Measurements from ENCODE around the gene KCNS3. TPM values are rescaled to one million over a fixed set of nuclear protein-coding genes. Genes with fewer than 3 reads are reported as not detected.

Gene KCNS3
- total and polyA plus RNA-seq, 2 of the 13 experiments (the other 11 are each of a cell fraction or from before 2014, with no cell fraction given): not detected

- DNase-seq (ENCODE audit: low spot score) (no peak), FAIRE-seq (no peak), ATAC-seq (no peak)
- H3K36me3 ChIP-seq (replicated peaks in 1 of 2; ENCODE audit: control insufficient read depth in 1 of 2, insufficient read depth in 2 of 2, low read length in 2 of 2): no peaks in the 10 kb centered on the region
- H2AFZ ChIP-seq (ENCODE audit: low read length): no peak overlapping the region
- H3K9ac ChIP-seq (ENCODE audit: insufficient read depth, low read depth, low read length): no peak overlapping the region
- H3K27me3 ChIP-seq (ENCODE audit: control insufficient read depth in 1 of 2, insufficient read depth in 2 of 2, low read length in 2 of 2): 0 out of 5 replicates have a peak, but pooled peaks cover 0 to 1% of the 10 kb centered on the region in 2 experiments
- no peak overlapping the region for H3K27ac ChIP-seq (ENCODE audit: extremely low read length, insufficient read depth, low read length)
- ChIA-PET CTCF (ENCODE audit: low intra/inter-chr PET ratio, low total read pairs) (no interaction called here), POLR2A (no interaction called here)
- intact Hi-C loops (cut with micrococcal nuclease; ENCODE audit: unreplicated experiment) (no loop called here), in situ Hi-C loops (cut with HindIII; ENCODE audit: extremely low pct_ligation_motif_present, low pct_unique_long_range_greater_than_20kb) (no loop called here)
- H3K4me2 ChIP-seq (ENCODE audit: low read depth, low read length): no peak overlapping the region
- BruUV-seq (replicated peaks): no TSS peak
- no peak for TF ChIP-seq ZNF616 (CRISPR knock-in tag; IDR thresholded peaks at IDR 0.05; ENCODE audit: low read depth)
- TF ChIP-seq DR1 (CRISPR knock-in tag; IDR thresholded peaks at IDR 0.05): no peak
- TF ChIP-seq PREB (CRISPR knock-in tag; IDR thresholded peaks at IDR 0.05): no peak
- no peak for TF ChIP-seq ZNF337 (CRISPR knock-in tag; IDR thresholded peaks at IDR 0.05; ENCODE audit: borderline replicate concordance, low read depth)
- TF ChIP-seq EP300 (IDR thresholded peaks at IDR 0.05; ENCODE audit: low read depth in 2 of 2, low read length in 2 of 2): no peak
- TF ChIP-seq EP300 (CRISPR knock-in tag; IDR thresholded peaks at IDR 0.05; ENCODE audit: borderline replicate concordance): no peak
- TF ChIP-seq ZNF513 (CRISPR knock-in tag; conservative IDR thresholded peaks at IDR 0.05): no peak
- no peaks in the 10 kb centered on the region for H3K9me3 ChIP-seq (ENCODE audit: low read length)
- H3K4me3 ChIP-seq (replicated peaks in 1 of 3; ENCODE audit: insufficient read depth in 1 of 3, low read depth in 2 of 3, low read length in 3 of 3): no peak overlapping the region
- H3K4me1 ChIP-seq (ENCODE audit: insufficient read depth, low read length): no peaks in the 10 kb centered on the region
- 9% methylated on average over 3 of the region's 3 CpGs for WGBS (ENCODE audit: low lambda C conversion rate)
- no peaks in the 10 kb centered on the region for H3K79me2 ChIP-seq (ENCODE audit: insufficient read depth, low read length)
- H4K20me1 ChIP-seq (ENCODE audit: insufficient read depth, low read length): no peaks in the 10 kb centered on the region
Measured at GRCh38 chr2:17969661-17970060, 91.2 kb downstream of the KCNS3 start.
